IPS-15b (cell line): ENCODE measurements around the gene FGF14.

ENCODE experiments used
- H3K27me3 ChIP-seq: one replicate; pipeline ENCODE4 v1.6.1; 2013; ENCODE audit warnings: low read length; ENCODE audit not compliant: control insufficient read depth, insufficient read depth
- H3K36me3 ChIP-seq: one replicate; pipeline ENCODE4 v1.6.1; 2013; ENCODE audit warnings: low read length; ENCODE audit not compliant: control insufficient read depth, insufficient read depth
- H3K4me1 ChIP-seq: one replicate; pipeline ENCODE4 v1.6.1; 2013; ENCODE audit warnings: mild to moderate bottlenecking, low read length; ENCODE audit not compliant: control insufficient read depth, insufficient read depth
- H3K4me3 ChIP-seq: one replicate; pipeline ENCODE4 v1.5.1; 2013; ENCODE audit warnings: low read depth, low read length
- H3K9ac ChIP-seq: one replicate; pipeline ENCODE4 v1.6.1; 2013; ENCODE audit warnings: low read depth, mild to moderate bottlenecking, low read length
- H3K9me3 ChIP-seq: one replicate; pipeline ENCODE4 v1.6.1; 2013; ENCODE audit warnings: mild to moderate bottlenecking, low read length; ENCODE audit not compliant: control insufficient read depth, insufficient read depth

FGF14 gene

DNA sequence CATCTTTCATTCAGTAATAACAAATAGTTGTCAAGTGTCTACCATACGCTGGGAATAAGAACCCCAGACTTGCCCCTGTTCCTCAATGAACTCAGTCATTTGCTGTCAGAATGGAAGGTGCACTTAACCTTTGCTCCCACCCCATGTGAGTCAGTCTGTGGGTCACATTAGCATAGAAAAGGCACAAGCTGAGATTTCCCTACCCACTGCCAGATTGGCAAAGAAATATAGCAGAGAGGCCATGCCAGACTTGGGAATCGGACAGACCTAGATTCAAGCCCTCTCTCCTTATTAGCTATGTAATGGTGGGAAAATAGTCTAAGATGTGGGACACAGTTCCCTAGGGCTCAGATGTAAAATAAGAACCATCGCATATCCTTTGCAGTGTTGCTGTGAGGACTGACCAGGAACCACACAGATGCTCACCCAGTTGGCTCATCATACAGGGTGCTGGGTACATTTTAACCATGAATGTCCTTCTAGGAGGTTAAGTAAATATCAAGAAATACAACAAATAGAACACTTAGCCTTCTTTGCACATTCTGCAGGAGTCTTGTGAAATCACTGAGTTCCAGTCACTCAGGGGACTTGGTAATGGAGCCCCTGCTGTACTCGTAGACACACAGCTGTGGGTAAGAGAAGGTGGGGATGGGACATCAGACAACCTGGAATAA lies 218.2 kb downstream of the FGF14 start:
- no peaks in the 10 kb centered on the region for H3K9me3 ChIP-seq
- H3K36me3 ChIP-seq = no peaks in the 10 kb centered on the region
- no peaks in the 10 kb centered on the region for H3K4me1 ChIP-seq
- H3K9ac ChIP-seq = no peak overlapping the region
- no peak overlapping the region for H3K4me3 ChIP-seq
- no peaks in the 10 kb centered on the region for H3K27me3 ChIP-seq

DNA sequence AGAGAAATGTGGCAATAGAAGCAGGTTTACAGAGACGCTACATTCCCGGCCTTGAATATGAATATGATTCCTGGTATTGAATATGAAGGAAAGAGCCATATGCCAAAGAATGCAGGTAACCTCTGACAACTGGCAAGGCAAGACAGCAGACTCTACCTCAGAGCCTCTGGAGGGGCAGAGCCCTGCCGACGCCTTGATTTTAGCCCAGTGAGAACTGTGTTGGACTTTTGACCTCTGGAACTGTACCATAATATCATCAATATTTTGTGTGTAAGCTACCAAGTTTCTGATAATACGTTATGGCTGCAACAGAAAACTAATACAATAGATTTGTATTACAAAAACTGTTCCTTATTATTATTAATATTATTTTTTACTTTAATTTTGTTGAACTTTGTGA lies 219.7 kb downstream of the FGF14 start:
- Histone ChIP-seq H3K27me3 (no peaks in the 10 kb centered on the region), H3K4me1 (no peaks in the 10 kb centered on the region), H3K9me3 (no peaks in the 10 kb centered on the region)

DNA sequence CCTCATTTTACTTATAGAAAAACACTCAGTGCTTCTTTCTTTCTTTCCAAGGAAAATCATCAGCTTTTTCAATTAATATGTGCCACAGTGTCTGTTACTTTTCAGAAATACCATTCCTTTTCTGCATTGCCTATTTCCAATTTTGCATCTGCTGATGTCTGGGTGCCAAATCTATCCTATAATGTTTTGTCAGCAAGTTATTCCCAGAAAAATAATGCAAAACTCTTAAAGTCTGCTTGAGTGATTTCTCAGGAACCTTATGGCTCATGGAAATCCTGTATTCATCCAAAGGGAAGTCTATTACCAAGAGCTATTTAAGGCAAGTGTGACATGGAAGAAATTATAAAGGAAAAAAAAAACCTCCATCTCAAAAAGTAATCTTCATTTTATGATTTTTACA lies 224.4 kb downstream of the FGF14 start:
- Histone ChIP-seq H3K27me3 (no peaks in the 10 kb centered on the region), H3K36me3 (no peaks in the 10 kb centered on the region), H3K9me3 (no peaks in the 10 kb centered on the region), H3K4me1 (no peaks in the 10 kb centered on the region), H3K9ac (no peak overlapping the region), H3K4me3 (no peak overlapping the region)

More for the DNA sequence above, 219.7 kb downstream of the FGF14 start:
- Histone ChIP-seq H3K9ac (no peak overlapping the region), H3K4me3 (no peak overlapping the region), H3K36me3 (no peaks in the 10 kb centered on the region)

DNA sequence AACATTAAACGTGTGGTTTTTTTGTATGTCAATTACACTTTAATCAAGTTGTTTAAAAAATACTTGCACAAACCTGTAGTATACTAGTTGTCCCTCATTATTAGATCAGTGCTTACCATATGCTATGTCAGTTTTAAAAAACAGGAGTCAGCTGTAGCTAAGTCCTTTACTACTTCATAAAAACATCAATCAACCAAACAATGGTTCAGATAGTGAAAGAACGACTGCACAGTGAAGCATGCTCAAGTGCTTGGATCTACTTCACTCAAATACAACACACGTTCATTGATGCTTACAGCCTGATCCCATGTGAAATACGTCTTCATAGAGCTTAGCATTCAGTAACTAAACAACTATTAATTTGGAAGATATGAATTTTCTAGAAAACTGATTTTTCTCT lies 225.0 kb downstream of the FGF14 start:
- Histone ChIP-seq H3K4me1 (no peaks in the 10 kb centered on the region), H3K27me3 (no peaks in the 10 kb centered on the region), H3K36me3 (no peaks in the 10 kb centered on the region), H3K9ac (no peak overlapping the region), H3K9me3 (no peaks in the 10 kb centered on the region), H3K4me3 (no peak overlapping the region)

DNA sequence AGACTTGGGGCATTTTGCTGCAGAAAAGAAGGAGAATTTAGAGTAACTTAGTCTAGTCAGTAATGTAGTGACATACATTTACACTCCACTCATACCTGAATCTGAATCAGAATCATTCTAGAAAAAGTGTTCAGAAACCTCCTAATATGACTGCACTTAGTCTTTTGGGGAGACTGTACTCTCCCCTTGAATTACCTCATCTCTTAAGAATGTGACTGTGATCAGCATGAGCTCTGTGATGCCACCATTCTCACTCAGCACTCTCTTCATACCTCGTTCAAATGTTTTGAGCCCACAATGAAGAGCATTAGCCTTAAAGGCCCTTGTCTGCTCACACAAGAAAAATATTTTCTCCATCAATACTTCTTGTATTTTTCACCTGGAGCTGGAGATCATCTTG lies 229.4 kb downstream of the FGF14 start:
- H3K4me3 ChIP-seq = no peak overlapping the region
- H3K9me3 ChIP-seq = no peaks in the 10 kb centered on the region
- H3K36me3 ChIP-seq = no peaks in the 10 kb centered on the region
- no peak overlapping the region for H3K9ac ChIP-seq
- H3K27me3 ChIP-seq = no peaks in the 10 kb centered on the region
- H3K4me1 ChIP-seq = peaks cover 3% of the 10 kb centered on the region

DNA sequence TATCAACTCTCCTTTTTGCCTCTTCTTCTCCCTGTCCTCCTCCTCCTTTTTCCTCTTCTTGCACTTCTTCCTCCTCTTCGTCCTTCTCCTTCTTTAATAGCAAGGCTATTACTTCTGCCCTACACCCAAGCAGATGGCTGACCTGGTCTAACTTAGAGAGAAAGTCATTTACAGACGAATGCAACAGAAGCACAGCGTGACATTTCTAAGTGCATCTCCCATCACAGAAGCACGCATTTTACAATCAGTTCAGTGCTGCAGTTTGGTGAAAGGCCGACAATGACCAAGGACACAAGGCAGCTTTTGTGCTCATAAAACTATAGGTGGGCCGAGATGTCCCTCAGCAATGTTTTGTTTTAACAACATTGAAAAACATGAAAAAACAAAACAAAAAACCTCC lies 231.5 kb downstream of the FGF14 start:
- no peak overlapping the region for H3K4me3 ChIP-seq
- H3K27me3 ChIP-seq = no peaks in the 10 kb centered on the region
- peak overlapping the region; percentile 8 for H3K9ac ChIP-seq

DNA sequence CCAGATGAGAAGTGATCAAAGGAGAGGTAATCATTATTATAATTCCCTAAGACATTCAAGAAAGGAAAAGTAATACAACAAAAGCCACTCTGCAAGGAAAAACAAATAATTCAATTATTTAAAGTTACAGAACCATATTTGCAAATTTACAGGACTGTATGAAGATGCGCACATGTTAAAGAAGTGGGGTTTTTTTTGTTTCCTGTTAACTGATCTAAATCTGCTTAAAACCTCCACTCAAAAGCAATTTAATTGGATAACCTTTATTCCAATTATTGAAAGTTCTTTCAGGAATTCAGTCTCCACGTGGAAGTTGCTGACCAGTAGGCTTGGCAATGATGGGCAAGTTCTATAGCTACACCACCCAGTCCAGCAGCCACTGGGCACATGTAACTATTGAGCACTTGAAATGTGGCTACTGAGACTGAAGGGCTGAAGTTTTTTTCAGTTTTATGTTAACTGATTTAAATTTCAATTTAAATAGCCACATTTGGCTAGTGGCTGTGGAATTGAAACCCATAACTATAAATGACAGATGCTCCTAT lies 232.3 kb downstream of the FGF14 start:
- H3K36me3 ChIP-seq = no peaks in the 10 kb centered on the region
- H3K9me3 ChIP-seq = no peaks in the 10 kb centered on the region
- H3K4me3 ChIP-seq = no peak overlapping the region
- peaks cover 3% of the 10 kb centered on the region for H3K4me1 ChIP-seq
- no peaks in the 10 kb centered on the region for H3K27me3 ChIP-seq
- H3K9ac ChIP-seq = no peak overlapping the region

More for the DNA sequence above, 231.5 kb downstream of the FGF14 start:
- peaks cover 3% of the 10 kb centered on the region for H3K4me1 ChIP-seq
- H3K36me3 ChIP-seq = no peaks in the 10 kb centered on the region
- no peaks in the 10 kb centered on the region for H3K9me3 ChIP-seq

DNA sequence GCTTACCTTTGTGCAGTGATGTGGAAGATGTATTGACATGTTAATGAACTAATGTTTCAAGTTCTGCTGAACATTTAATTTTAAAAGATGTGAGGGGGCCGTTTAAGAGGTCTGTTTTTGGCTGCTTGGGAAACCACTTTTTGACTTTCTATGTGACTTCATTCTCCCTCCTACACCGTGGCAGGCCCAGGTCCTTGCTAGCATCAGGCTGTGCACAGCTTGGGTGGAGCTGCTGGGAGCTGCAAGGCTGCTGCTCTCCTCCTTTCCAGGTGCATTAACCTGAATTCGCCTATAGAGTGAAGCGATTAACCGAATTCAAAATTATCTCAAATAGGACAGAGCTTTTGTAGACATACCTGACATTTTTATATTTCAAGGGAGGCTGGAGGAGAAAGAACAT lies 249.1 kb downstream of the FGF14 start:
- Histone ChIP-seq H3K9me3 (no peaks in the 10 kb centered on the region), H3K27me3 (no peaks in the 10 kb centered on the region)

DNA sequence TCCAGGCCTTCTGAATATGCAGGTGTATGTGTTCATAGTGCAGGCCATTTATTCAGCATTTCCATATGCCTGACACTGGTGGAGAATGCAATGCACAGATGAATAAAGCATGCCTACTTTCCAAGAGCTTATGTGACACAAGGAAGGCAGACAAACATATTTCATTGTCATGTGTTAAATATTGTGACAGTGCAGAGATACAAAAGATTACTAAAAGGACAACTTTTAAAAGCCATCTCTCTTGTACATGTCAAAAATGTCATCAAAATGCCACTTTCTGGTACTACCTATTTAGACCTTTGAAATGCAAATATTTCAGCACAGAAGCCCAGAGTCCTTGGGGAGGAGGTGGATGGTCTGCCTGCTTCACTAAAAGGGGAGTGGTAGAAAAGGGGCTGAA lies 254.5 kb downstream of the FGF14 start:
- H3K4me3 ChIP-seq = no peak overlapping the region
- no peaks in the 10 kb centered on the region for H3K9me3 ChIP-seq
- no peaks in the 10 kb centered on the region for H3K36me3 ChIP-seq
- H3K27me3 ChIP-seq = no peaks in the 10 kb centered on the region
- no peaks in the 10 kb centered on the region for H3K4me1 ChIP-seq
- H3K9ac ChIP-seq = no peak overlapping the region

More for the DNA sequence above, 249.1 kb downstream of the FGF14 start:
- Histone ChIP-seq H3K4me3 (no peak overlapping the region), H3K4me1 (no peaks in the 10 kb centered on the region), H3K9ac (no peak overlapping the region), H3K36me3 (no peaks in the 10 kb centered on the region)

DNA sequence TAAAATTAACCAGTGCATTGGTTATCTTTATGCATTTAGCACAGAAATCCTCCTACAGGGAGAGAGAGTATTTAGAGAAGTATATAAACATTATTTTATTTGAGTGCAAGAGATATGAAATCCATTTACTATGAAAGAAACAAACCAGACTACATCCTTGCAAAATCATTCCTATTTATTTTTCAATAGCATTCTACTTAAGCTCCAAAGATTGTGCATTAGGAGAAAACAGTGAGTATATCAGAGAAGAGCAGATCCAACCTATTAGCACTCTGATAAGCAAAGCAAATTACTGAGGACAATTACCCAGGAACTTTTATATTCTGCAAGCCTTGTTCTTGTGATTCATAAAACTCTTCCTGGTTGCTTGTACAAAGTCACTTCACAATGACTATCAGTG lies 256.1 kb downstream of the FGF14 start:
- no peaks in the 10 kb centered on the region for H3K9me3 ChIP-seq
- no peaks in the 10 kb centered on the region for H3K36me3 ChIP-seq
- no peak overlapping the region for H3K4me3 ChIP-seq
- H3K9ac ChIP-seq = no peak overlapping the region
- no peaks in the 10 kb centered on the region for H3K27me3 ChIP-seq
- H3K4me1 ChIP-seq = no peaks in the 10 kb centered on the region

DNA sequence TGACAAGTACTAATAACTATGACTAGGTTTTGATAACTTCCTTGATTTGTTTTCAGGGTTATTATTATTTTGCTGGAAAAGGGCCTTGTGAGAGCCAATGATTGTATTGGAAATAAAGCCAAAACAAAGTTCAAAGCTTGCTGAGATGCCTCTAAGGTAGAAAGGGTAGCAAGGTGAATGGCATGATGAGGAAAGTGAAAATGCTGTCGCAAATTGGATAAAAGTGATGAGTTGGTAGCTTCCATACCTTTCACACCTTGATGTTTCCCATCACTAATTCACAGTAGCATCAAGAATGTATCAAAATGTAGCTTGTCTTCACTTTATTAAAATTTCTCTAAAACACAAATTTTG lies 259.4 kb downstream of the FGF14 start:
- Histone ChIP-seq H3K27me3 (no peaks in the 10 kb centered on the region), H3K36me3 (no peaks in the 10 kb centered on the region), H3K9me3 (no peaks in the 10 kb centered on the region), H3K9ac (no peak overlapping the region), H3K4me3 (no peak overlapping the region), H3K4me1 (no peaks in the 10 kb centered on the region)

DNA sequence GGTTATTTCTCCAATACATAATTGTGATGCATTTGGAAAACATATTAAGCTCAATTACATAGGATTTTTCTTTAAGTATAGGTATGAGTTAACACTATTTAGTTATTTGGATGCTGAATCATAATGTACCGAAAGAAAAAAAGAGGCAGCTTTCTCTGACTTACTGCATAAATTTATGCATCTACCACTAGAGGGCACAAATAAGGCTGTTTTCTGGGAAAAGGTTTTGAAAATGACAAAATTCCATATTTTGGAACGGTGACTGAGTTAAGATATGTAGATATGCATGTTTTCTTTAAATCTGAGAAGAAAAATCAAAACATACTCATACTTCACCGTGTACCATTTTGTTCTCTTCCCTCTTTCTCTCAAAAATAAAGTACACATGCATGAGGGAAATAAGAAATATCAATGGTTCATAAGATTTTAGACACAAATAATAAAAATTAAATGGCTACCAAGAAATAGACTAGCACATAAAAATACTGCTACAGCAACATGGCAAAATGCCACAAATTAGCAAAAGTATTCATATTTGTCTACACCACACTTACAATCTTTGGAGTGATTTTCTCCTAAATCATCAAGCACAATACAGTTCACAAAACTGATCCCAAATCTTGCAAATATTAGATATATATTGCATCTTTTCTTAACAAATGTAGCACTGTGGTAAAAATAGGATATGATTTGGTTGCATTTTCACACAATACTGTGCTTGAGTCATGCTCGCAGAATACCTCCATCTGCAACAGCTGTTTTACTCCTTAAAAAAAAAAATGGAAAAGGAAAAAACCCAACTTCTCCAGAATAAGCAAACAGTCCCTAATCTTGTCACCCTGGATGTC lies 260.0 kb downstream of the FGF14 start:
- Histone ChIP-seq H3K4me3 (no peak overlapping the region), H3K9me3 (no peaks in the 10 kb centered on the region), H3K27me3 (no peaks in the 10 kb centered on the region), H3K36me3 (no peaks in the 10 kb centered on the region), H3K4me1 (no peaks in the 10 kb centered on the region), H3K9ac (no peak overlapping the region)
